Measurements from ENCODE around the gene ACSL4. TPM values are rescaled to one million over a fixed set of nuclear protein-coding genes. Genes with fewer than 3 reads are reported as not detected.

Gene ACSL4
- polyA plus RNA-seq, 1 donor from 2014 or later, result 101 TPM

GRCh38 chrX:109753256-109753655, 20.2 kb upstream of the ACSL4 start:
- no peaks in the 10 kb centered on the region for H3F3A ChIP-seq (ENCODE audit: insufficient read depth, low read length, poor library complexity, severe bottlenecking)
- TF ChIP-seq POLR2AphosphoS5 (IDR thresholded peaks at IDR 0.05) (no peak), MXI1 (conservative IDR thresholded peaks at IDR 0.05; ENCODE audit: poor library complexity, severe bottlenecking) (no peak), EZH2 (IDR thresholded peaks at IDR 0.05; ENCODE audit: borderline replicate concordance, insufficient read depth, low read length, poor library complexity, severe bottlenecking) (no peak), CTCF (IDR thresholded peaks at IDR 0.05; ENCODE audit: poor library complexity, severe bottlenecking) (no peak), EP300 (conservative IDR thresholded peaks at IDR 0.05; ENCODE audit: poor library complexity, severe bottlenecking) (no peak), TAF1 (IDR thresholded peaks at IDR 0.05; ENCODE audit: low read depth) (no peak), SMC3 (conservative IDR thresholded peaks at IDR 0.05; ENCODE audit: poor library complexity) (no peak), REST (IDR thresholded peaks at IDR 0.05; ENCODE audit: borderline replicate concordance) (no peak), RAD21 (conservative IDR thresholded peaks at IDR 0.05) (no peak)
- H3K4me2 ChIP-seq (ENCODE audit: low read length), result no peak overlapping the region
- no peaks in the 10 kb centered on the region for H3K9me3 ChIP-seq (ENCODE audit: low read length)
- no peaks in the 10 kb centered on the region for H4K20me1 ChIP-seq (ENCODE audit: insufficient read depth)
- H3K4me3 ChIP-seq (ENCODE audit: low read length), result no peak overlapping the region
- H3K27ac ChIP-seq (ENCODE audit: low read length), result no peak overlapping the region
- H3K27me3 ChIP-seq (ENCODE audit: insufficient read depth, low read depth, low read length), result no peaks in the 10 kb centered on the region
- no peaks in the 10 kb centered on the region for H3K9me2 ChIP-seq (ENCODE audit: insufficient read depth, low read length)
- no peaks in the 10 kb centered on the region for H3K79me2 ChIP-seq (replicated peaks; ENCODE audit: insufficient read depth, low read length)
- no peaks in the 10 kb centered on the region for H3K36me3 ChIP-seq (ENCODE audit: insufficient read depth, low read length)
- H3K9ac ChIP-seq (ENCODE audit: low read length), result no peak overlapping the region
- no peak overlapping the region for H2AFZ ChIP-seq (ENCODE audit: low read depth, low read length)

GRCh38 chrX:109751698-109752097, 18.6 kb upstream of the ACSL4 start:
- TF ChIP-seq SMC3 (conservative IDR thresholded peaks at IDR 0.05; ENCODE audit: poor library complexity) (no peak), EP300 (conservative IDR thresholded peaks at IDR 0.05; ENCODE audit: poor library complexity, severe bottlenecking) (no peak), TAF1 (IDR thresholded peaks at IDR 0.05; ENCODE audit: low read depth) (no peak), CTCF (IDR thresholded peaks at IDR 0.05; ENCODE audit: poor library complexity, severe bottlenecking) (no peak), REST (IDR thresholded peaks at IDR 0.05; ENCODE audit: borderline replicate concordance) (no peak), EZH2 (IDR thresholded peaks at IDR 0.05; ENCODE audit: borderline replicate concordance, insufficient read depth, low read length, poor library complexity, severe bottlenecking) (no peak), RAD21 (conservative IDR thresholded peaks at IDR 0.05) (no peak), MXI1 (conservative IDR thresholded peaks at IDR 0.05; ENCODE audit: poor library complexity, severe bottlenecking) (no peak), POLR2AphosphoS5 (IDR thresholded peaks at IDR 0.05) (no peak)
- H3K9ac ChIP-seq (ENCODE audit: low read length), result no peak overlapping the region
- H3K36me3 ChIP-seq (ENCODE audit: insufficient read depth, low read length), result no peaks in the 10 kb centered on the region
- H3K4me3 ChIP-seq (ENCODE audit: low read length), result no peak overlapping the region
- H3K9me2 ChIP-seq (ENCODE audit: insufficient read depth, low read length), result no peaks in the 10 kb centered on the region
- H2AFZ ChIP-seq (ENCODE audit: low read depth, low read length), result no peak overlapping the region
- H3K27ac ChIP-seq (ENCODE audit: low read length), result no peak overlapping the region
- no peaks in the 10 kb centered on the region for H3K79me2 ChIP-seq (replicated peaks; ENCODE audit: insufficient read depth, low read length)
- H3K4me2 ChIP-seq (ENCODE audit: low read length), result no peak overlapping the region
- no peaks in the 10 kb centered on the region for H3F3A ChIP-seq (ENCODE audit: insufficient read depth, low read length, poor library complexity, severe bottlenecking)
- H3K9me3 ChIP-seq (ENCODE audit: low read length), result no peaks in the 10 kb centered on the region
- H3K27me3 ChIP-seq (ENCODE audit: insufficient read depth, low read depth, low read length), result no peaks in the 10 kb centered on the region
- H4K20me1 ChIP-seq (ENCODE audit: insufficient read depth), result no peaks in the 10 kb centered on the region
